ENCODE results near the gene MRPL24.

The MRPL24 gene

GRCh38 chr1:156721131-156721530 is 19.8 kb downstream of the MRPL24 start:
- Histone ChIP-seq H3K36me3 (ENCODE audit: insufficient read depth) (peaks cover 34% of the 10 kb centered on the region; the same call in 1 of the 2 replicates), H3K9ac (no peak overlapping the region), H4K20me1 (ENCODE audit: insufficient read depth) (peaks cover 20% of the 10 kb centered on the region), H3K79me2 (ENCODE audit: insufficient read depth, low read depth) (peaks cover 36% of the 10 kb centered on the region), H3K4me1 (ENCODE audit: low read depth, poor library complexity, severe bottlenecking) (peaks cover 33% of the 10 kb centered on the region), H3K27me3 (ENCODE audit: insufficient read depth, low read depth) (no peaks in the 10 kb centered on the region), H2AFZ (ENCODE audit: low read depth) (no peak overlapping the region), H3K27ac (no peak overlapping the region), H3K4me2 (no peak overlapping the region), H3K4me3 (IDR thresholded peaks at IDR 0.05; ENCODE audit: insufficient read depth, low read depth, low read length) (no peak overlapping the region)
- no peak for TF ChIP-seq CTCF (conservative IDR thresholded peaks at IDR 0.05; ENCODE audit: low read depth, low read length)

GRCh38 chr1:156717351-156717750 is 23.5 kb downstream of the MRPL24 start:
- Histone ChIP-seq H3K9ac (no peak overlapping the region), H3K36me3 (ENCODE audit: insufficient read depth) (peaks cover 15% of the 10 kb centered on the region; the same call in 1 of the 2 replicates), H3K79me2 (ENCODE audit: insufficient read depth, low read depth) (no peaks in the 10 kb centered on the region), H2AFZ (ENCODE audit: low read depth) (no peak overlapping the region), H3K4me3 (IDR thresholded peaks at IDR 0.05; ENCODE audit: insufficient read depth, low read depth, low read length) (no peak overlapping the region), H3K27me3 (ENCODE audit: insufficient read depth, low read depth) (peaks cover 6% of the 10 kb centered on the region; the same call in 1 of the 2 replicates), H3K27ac (no peak overlapping the region), H4K20me1 (ENCODE audit: insufficient read depth) (no peaks in the 10 kb centered on the region), H3K4me1 (ENCODE audit: low read depth, poor library complexity, severe bottlenecking) (peaks cover 10% of the 10 kb centered on the region), H3K4me2 (no peak overlapping the region)
- no peak for TF ChIP-seq CTCF (conservative IDR thresholded peaks at IDR 0.05; ENCODE audit: low read depth, low read length)

DNA sequence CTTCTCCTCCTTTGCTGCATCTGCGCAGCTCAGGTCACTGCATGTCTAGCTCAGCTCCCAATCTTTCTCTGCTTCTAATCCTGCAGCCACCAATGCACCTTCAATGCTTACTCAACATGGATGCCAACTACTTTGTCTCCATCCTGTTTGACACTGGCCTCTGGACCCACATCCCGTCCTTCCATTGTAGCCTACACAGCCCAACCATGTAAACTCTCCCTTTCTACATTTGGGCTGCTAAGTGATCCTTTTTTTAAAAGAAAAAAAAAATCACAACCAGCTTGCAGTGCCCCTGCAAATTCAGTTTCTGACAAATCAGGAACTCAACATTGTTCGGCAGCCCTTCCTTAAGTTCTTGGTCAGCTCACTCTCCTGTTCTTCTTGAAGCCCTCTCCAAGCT is 26.1 kb downstream of the MRPL24 start:
- no peaks in the 10 kb centered on the region for H3K4me1 ChIP-seq (ENCODE audit: low read depth, poor library complexity, severe bottlenecking)
- no peaks in the 10 kb centered on the region for H3K79me2 ChIP-seq (ENCODE audit: insufficient read depth, low read depth)
- no peak overlapping the region for H3K9ac ChIP-seq
- no peaks in the 10 kb centered on the region for H3K36me3 ChIP-seq (ENCODE audit: insufficient read depth)
- H3K4me2 ChIP-seq: no peak overlapping the region
- TF ChIP-seq CTCF (conservative IDR thresholded peaks at IDR 0.05; ENCODE audit: low read depth, low read length): no peak
- no peak overlapping the region for H3K27ac ChIP-seq
- H2AFZ ChIP-seq (ENCODE audit: low read depth): no peak overlapping the region
- peaks cover 17% of the 10 kb centered on the region; the same call in 1 of the 2 replicates for H3K27me3 ChIP-seq (ENCODE audit: insufficient read depth, low read depth)
- H3K4me3 ChIP-seq (IDR thresholded peaks at IDR 0.05; ENCODE audit: insufficient read depth, low read depth, low read length): no peak overlapping the region
- no peaks in the 10 kb centered on the region for H4K20me1 ChIP-seq (ENCODE audit: insufficient read depth)

- Histone ChIP-seq H3K36me3 (ENCODE audit: insufficient read depth) (no peaks in the 10 kb centered on the region), H3K4me1 (ENCODE audit: low read depth, poor library complexity, severe bottlenecking) (no peaks in the 10 kb centered on the region), H3K79me2 (ENCODE audit: insufficient read depth, low read depth) (no peaks in the 10 kb centered on the region), H3K4me2 (no peak overlapping the region), H3K27me3 (ENCODE audit: insufficient read depth, low read depth) (peaks cover 31% of the 10 kb centered on the region; the same call in 1 of the 2 replicates), H3K4me3 (IDR thresholded peaks at IDR 0.05; ENCODE audit: insufficient read depth, low read depth, low read length) (no peak overlapping the region), H3K27ac (no peak overlapping the region), H4K20me1 (ENCODE audit: insufficient read depth) (no peaks in the 10 kb centered on the region), H3K9ac (no peak overlapping the region), H2AFZ (ENCODE audit: low read depth) (no peak overlapping the region)
- TF ChIP-seq CTCF (conservative IDR thresholded peaks at IDR 0.05; ENCODE audit: low read depth, low read length): no peak
These were observed 28.3 kb downstream of the MRPL24 start for GRCh38 chr1:156712626-156713025.
